ENCODE results near the gene COPE.

DNA sequence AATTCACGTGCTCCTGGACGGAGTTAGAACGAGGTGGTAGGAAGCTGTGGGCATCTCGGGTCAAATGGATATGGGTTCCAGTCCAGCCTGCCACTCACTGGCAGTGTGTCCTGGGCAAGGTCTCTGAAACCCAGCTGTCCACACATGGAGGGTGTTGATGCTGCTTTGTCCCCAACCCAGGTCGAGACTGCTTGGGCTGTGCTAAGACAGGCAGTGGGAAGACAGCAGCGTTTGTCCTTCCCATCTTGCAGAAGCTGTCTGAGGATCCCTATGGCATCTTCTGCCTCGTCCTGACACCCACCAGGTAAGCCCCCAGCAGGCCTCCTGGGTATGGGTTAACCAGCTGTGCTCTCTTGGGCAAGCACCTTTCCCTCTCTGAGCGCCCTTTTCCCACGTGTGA is 1.2 kb upstream of the COPE start:
- no peak for TF ChIP-seq POLR2AphosphoS5 (IDR thresholded peaks at IDR 0.05; ENCODE audit: low read depth, low read length)
- TF ChIP-seq, protein P1, sequence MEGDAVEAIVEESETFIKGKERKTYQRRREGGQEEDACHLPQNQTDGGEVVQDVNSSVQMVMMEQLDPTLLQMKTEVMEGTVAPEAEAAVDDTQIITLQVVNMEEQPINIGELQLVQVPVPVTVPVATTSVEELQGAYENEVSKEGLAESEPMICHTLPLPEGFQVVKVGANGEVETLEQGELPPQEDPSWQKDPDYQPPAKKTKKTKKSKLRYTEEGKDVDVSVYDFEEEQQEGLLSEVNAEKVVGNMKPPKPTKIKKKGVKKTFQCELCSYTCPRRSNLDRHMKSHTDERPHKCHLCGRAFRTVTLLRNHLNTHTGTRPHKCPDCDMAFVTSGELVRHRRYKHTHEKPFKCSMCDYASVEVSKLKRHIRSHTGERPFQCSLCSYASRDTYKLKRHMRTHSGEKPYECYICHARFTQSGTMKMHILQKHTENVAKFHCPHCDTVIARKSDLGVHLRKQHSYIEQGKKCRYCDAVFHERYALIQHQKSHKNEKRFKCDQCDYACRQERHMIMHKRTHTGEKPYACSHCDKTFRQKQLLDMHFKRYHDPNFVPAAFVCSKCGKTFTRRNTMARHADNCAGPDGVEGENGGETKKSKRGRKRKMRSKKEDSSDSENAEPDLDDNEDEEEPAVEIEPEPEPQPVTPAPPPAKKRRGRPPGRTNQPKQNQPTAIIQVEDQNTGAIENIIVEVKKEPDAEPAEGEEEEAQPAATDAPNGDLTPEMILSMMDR (IDR thresholded peaks at IDR 0.05): no peak
- no peak for TF ChIP-seq SIN3A (IDR thresholded peaks at IDR 0.05; ENCODE audit: borderline replicate concordance, insufficient read depth, low read depth, low read length)
- TF ChIP-seq, protein P2, sequence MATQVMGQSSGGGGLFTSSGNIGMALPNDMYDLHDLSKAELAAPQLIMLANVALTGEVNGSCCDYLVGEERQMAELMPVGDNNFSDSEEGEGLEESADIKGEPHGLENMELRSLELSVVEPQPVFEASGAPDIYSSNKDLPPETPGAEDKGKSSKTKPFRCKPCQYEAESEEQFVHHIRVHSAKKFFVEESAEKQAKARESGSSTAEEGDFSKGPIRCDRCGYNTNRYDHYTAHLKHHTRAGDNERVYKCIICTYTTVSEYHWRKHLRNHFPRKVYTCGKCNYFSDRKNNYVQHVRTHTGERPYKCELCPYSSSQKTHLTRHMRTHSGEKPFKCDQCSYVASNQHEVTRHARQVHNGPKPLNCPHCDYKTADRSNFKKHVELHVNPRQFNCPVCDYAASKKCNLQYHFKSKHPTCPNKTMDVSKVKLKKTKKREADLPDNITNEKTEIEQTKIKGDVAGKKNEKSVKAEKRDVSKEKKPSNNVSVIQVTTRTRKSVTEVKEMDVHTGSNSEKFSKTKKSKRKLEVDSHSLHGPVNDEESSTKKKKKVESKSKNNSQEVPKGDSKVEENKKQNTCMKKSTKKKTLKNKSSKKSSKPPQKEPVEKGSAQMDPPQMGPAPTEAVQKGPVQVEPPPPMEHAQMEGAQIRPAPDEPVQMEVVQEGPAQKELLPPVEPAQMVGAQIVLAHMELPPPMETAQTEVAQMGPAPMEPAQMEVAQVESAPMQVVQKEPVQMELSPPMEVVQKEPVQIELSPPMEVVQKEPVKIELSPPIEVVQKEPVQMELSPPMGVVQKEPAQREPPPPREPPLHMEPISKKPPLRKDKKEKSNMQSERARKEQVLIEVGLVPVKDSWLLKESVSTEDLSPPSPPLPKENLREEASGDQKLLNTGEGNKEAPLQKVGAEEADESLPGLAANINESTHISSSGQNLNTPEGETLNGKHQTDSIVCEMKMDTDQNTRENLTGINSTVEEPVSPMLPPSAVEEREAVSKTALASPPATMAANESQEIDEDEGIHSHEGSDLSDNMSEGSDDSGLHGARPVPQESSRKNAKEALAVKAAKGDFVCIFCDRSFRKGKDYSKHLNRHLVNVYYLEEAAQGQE (IDR thresholded peaks at IDR 0.05; ENCODE audit: insufficient read depth in 1 of 2, low read depth in 2 of 2, low read length in 1 of 2): no peak

Measured in Panc1 (cell line).